K562 treated with DMSO at 1 percent for 24 hours (cell line): ENCODE measurements around the gene GAGE12D. TPM values are rescaled to one million over a fixed set of nuclear protein-coding genes. Genes with fewer than 3 reads are reported as not detected.

Experiments
- total RNA-seq: library from RNA; unstranded; fragments of 300-600 nt; gene quantifications from 2 replicates; pipeline ENCODE4 v1.2.3, GENCODE V29; 2022; ENCODE audit warnings: low read depth; ENCODE audit not compliant: insufficient read depth

GAGE12D gene
- total RNA-seq = not detected in 2 replicates

GRCh38 chrX:49541433-49541832 lies at the start of gene GAGE12D:
TSS of gene GAGE12D (plus strand) at chrX:49541733. CDS start at chrX:49542888, 1,155 bp downstream.

DNA sequence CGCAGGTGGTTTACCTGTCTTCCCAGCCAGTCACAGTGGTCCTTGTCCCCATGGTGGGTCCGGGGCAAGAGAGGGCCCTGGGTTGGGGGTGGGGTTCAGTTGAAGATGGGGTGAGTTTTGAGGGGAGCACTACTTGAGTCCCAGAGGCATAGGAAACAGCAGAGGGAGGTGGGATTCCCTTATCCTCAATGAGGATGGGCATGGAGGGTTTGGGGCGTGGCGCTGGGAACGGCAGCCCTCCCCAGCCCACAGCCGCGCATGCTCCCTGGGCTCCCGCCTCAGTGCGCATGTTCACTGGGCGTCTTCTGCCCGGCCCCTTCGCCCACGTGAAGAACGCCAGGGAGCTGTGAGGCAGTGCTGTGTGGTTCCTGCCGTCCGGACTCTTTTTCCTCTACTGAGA lies 9.7 kb upstream of the GAGE12D start, which contains the start of gene GAGE12C:
Gene GAGE12C, plus strand, starts transcription at position 301 of the 400 bp plus-strand sequence. CDS start 1,155 bp downstream, outside the sequence.

GRCh38 chrX:49550989-49551388 lies 9.5 kb downstream of the GAGE12D start, which contains the start of gene GAGE12E:
TSS of gene GAGE12E (plus strand) at chrX:49551289. CDS start at chrX:49552444, 1,155 bp downstream.

DNA sequence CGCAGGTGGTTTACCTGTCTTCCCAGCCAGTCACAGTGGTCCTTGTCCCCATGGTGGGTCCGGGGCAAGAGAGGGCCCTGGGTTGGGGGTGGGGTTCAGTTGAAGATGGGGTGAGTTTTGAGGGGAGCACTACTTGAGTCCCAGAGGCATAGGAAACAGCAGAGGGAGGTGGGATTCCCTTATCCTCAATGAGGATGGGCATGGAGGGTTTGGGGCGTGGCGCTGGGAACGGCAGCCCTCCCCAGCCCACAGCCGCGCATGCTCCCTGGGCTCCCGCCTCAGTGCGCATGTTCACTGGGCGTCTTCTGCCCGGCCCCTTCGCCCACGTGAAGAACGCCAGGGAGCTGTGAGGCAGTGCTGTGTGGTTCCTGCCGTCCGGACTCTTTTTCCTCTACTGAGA lies 19.0 kb downstream of the GAGE12D start, which contains the start of gene GAGE12F:
Gene GAGE12F, plus strand, starts transcription at position 301 of the 400 bp plus-strand sequence. CDS start 1,155 bp downstream, outside the sequence.

GRCh38 chrX:49570100-49570499 lies 28.6 kb downstream of the GAGE12D start, which contains the start of gene GAGE12G:
TSS of gene GAGE12G (plus strand) at chrX:49570400. CDS start at chrX:49571555, 1,155 bp downstream.

DNA sequence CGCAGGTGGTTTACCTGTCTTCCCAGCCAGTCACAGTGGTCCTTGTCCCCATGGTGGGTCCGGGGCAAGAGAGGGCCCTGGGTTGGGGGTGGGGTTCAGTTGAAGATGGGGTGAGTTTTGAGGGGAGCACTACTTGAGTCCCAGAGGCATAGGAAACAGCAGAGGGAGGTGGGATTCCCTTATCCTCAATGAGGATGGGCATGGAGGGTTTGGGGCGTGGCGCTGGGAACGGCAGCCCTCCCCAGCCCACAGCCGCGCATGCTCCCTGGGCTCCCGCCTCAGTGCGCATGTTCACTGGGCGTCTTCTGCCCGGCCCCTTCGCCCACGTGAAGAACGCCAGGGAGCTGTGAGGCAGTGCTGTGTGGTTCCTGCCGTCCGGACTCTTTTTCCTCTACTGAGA lies 38.1 kb downstream of the GAGE12D start, which contains the start of gene GAGE12H:
Gene GAGE12H, plus strand, starts transcription at position 301 of the 400 bp plus-strand sequence. CDS start 1,155 bp downstream, outside the sequence.

GRCh38 chrX:49589196-49589595 lies 47.7 kb downstream of the GAGE12D start, which contains the start of gene GAGE2A:
TSS of gene GAGE2A (plus strand) at chrX:49589496. CDS start at chrX:49590651, 1,155 bp downstream.

Other genes with a start within 250 kb of the GAGE12D start
- gene GAGE10, start 238.1 kb upstream of the GAGE12D start, total RNA-seq = not detected in 2 replicates
- gene GAGE12J, start 219.7 kb upstream of the GAGE12D start, total RNA-seq = not detected in 2 replicates
- 6.1 and 9.1 TPM in 2 replicates for gene GAGE13, start 210.2 kb upstream of the GAGE12D start, total RNA-seq
- not detected in 2 replicates for gene GAGE12C, start 9.6 kb upstream of the GAGE12D start, total RNA-seq
- gene GAGE12E, start 9.6 kb downstream of the GAGE12D start, total RNA-seq = not detected in 2 replicates
- gene GAGE12F, start 19.1 kb downstream of the GAGE12D start, total RNA-seq = not detected in 2 replicates
- not detected in 2 replicates for gene GAGE12G, start 28.7 kb downstream of the GAGE12D start, total RNA-seq
- not detected in 2 replicates for gene GAGE12H, start 38.2 kb downstream of the GAGE12D start, total RNA-seq
- gene GAGE2A, start 47.8 kb downstream of the GAGE12D start, total RNA-seq = 11.0 and 11.8 TPM in 2 replicates
- 13.5 TPM in 2 replicates for gene GAGE1, start 57.3 kb downstream of the GAGE12D start, total RNA-seq
- gene PAGE1, start 154.3 kb downstream of the GAGE12D start, total RNA-seq = 60.6 and 61.3 TPM in 2 replicates